Effector CD8-positive, alpha-beta T cell (primary cell): ENCODE measurements around the gene TNPO1.
"Not testable (repeated sequence)": the region's sequence is repeated elsewhere in the genome, so short reads cannot be mapped to it uniquely, and the experiment has no call there.

ENCODE experiments used
- DNase-seq: peaks from one replicate; lab custom pipeline; 2025; lab: John Stamatoyannopoulos, UW

Gene TNPO1

DNA sequence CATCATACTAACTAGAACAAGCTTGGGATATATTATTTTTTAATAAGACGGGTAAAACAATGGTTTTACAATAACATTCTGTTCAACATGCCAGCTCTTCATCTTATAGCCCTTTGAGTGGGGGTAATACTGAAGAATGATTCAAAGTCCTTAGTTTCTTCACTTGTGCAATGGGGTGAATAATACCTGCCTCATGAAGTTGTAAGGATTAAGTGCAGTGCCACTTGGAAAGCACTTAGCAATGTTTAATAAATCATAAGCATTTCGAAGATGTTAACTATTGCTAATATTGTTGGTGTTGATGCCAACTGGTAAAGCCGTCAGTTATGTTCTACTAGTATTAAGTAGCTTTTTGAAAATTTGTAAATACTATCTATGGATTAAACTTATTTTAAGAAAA, 38.0 kb downstream of the TNPO1 start:
- DNase-seq: no peak

DNA sequence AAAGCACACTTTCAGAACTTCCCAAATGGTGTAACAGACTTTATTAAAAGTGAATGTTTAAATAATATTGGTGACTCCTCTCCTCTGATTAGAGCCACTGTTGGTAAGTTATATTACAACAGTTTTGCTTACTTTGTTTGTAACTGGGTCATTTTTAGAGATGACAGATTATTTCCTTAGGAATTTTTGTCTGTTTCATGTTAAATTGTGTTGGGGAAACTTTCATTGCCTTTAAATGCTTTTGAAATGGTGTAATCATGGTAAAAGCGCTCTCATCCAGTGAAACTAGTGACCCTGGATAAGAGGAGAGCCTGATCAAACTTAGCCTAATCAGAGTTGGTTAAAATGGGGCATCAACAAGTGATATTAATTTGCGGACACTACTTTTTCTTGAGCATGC, 39.4 kb downstream of the TNPO1 start:
- DNase-seq: no peak

DNA sequence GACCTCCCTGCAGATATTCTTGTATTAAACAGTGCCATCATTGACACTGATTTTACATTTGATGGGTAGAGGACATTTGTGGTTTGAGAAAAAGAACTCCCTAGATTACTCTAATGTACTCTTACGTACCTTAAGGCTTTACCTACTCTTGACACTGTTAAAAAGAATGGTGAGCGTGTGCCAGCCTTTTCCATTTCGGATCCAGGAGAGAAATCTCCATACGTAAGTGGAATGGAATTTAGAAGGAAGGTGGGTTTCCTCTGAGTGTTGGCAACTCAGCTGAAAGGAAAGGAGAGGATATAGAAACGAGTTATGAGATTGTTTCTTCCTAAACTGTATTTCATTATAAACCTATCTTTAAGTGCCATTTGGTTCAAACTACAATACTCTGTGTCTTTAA, 40.9 kb downstream of the TNPO1 start:
- no peak for DNase-seq

DNA sequence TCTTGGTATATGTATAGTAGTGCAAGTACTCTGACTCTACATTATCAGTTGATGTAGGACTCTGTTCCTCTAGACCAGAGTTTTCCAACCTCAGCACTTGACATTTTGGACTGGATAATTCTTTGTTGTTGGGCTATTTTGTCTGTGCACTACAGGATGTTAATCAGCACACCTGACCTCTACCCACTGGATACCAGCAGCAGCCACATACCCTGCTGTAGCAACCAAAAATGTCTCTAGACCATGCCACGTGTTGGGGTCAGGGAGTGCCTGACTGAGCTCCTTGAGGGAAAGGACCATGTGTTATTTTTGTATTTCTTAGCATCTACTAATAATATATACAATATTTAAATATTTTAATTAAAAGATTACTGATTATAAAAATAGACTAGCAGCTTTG, 42.7 kb downstream of the TNPO1 start:
- no peak for DNase-seq

DNA sequence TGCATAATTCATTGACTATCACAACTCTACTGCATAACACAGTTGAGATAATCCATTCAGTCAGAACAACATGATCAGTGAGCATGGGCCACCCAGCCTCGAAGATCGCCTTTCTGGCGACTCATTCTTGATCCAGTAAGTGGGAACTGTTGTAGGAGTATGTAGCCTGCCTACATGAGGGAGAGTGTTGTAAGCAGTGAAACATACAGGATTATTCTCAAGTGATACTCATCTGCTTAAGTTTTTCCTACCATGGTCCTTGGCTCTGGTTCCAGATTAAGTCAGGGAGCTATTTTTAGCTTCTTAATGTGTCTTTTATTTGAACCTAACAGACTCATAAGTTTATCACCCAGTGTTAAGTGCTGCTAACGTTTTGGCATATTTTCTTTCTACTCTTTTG, 44.0 kb downstream of the TNPO1 start:
- DNase-seq: no peak

DNA sequence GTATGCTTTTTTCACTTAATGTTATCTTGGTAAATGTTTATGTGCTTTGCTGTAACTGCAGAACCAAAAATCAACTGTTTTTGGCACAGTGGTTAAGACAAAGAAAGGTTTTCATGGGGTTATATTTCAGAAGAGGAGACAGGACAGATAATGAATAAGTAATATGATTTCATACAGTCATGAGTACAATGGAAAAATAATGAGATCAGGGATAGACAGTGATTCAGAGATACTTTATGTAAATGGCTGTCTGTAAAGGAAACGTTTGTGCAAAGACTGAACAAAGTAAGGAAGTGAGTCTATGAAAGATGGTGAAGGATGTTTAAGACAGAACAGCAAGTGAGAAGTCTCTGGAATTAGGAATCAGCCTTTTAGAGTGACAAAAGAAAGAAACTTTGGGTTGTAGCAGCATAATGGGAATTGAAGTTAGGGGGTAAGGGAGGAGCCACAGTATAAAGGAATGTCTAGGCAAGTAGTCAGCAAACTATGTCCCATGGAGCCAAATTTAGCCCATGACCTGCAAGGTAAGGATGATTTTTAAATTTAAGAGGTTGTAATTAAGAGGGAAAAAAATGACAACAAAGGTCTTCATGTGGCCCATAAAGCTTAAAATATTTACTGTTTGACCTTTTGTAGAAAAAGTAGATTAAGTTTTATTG, 55.0 kb downstream of the TNPO1 start:
- DNase-seq: no peak

DNA sequence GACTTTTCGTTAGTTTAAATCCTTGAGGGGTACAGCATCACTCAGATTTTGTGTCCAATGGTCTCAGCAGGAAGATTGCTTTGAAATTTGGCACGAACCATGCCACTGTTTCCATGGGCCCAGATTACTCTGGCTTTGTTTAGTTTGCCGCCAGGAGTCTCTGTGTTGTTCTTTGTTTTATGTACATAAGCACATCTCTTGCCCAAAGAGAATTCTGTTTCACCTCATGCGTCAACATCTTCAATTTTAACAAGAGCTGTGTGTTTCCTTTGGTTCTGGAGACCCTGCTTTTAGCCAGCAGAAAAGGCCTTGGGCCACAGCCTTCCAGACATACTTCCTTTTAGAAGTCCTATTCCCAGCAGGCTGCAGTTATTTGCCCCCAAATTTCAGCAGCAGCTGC, 62.4 kb downstream of the TNPO1 start:
- DNase-seq: no peak

DNA sequence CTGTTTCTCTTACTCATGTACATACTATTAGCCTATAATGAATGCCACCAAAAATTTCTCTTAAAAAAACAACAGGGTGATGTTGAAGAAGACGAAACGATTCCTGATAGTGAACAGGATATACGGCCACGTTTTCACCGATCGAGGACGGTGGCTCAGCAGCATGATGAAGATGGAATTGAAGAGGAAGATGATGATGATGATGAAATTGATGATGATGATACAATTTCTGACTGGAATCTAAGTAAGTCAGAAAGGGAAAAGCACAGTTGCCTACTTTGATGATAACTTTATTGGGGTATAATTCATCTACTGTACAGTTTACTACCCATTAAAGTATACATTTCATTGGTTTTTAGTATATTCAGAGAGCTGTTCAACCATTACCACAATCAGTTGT, 66.5 kb downstream of the TNPO1 start:
- no peak for DNase-seq

DNA sequence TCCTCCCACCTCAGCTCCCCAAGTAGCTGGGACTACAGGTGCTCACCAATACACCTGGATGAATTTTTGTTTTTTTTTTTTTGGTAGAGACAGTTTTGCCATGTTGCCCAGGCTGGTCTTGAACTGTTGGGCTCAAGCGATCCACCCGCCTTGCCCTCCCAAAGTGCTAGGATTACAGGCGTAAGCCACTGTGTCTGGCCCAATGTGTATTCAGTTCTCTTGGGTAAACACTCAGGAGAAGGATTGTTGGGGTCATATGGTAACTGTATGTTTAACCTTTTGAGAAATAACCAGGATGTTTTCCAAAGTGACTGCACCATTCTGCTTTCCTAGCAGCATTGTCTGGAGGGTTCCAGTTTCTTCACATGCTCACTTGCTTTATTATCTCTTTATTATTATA, 67.4 kb downstream of the TNPO1 start:
- DNase-seq: no peak

DNA sequence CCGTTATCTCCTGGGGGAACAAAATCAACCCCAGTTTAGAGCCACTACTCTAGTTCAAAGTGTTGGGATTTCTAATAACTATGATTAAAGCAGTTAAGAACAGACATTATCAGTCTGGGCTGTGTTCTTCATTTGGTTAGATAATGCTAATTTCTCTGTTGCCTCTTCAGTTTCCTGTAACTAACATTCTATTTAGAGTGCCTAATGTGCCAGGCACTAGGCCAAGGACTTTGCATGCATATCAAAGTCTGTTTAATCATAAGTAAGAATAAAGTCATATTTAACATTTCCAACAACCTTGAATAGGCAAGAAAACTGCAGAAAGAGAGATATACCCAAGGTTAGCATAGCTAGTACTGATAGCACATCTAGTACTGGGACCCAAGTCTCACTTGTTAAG, 68.4 kb downstream of the TNPO1 start:
- no peak for DNase-seq

DNA sequence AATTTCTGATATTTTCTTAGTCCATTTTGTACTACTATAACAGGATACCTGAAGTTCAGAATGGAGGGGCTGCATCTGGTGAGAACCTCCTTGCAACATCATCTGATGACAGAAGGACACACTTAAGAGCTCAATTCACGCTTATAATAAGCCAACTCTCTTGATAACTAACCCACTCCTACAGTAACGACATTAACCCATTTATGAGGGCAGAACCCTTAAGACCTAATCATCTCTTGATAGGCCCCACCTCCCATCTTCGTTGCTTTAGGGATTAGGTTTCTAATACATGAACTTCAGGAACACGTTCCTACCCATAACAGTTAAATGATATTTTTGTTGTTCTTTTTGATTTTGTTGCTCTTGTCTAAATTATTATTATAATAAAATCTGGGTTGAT, 69.4 kb downstream of the TNPO1 start:
- no peak for DNase-seq

DNA sequence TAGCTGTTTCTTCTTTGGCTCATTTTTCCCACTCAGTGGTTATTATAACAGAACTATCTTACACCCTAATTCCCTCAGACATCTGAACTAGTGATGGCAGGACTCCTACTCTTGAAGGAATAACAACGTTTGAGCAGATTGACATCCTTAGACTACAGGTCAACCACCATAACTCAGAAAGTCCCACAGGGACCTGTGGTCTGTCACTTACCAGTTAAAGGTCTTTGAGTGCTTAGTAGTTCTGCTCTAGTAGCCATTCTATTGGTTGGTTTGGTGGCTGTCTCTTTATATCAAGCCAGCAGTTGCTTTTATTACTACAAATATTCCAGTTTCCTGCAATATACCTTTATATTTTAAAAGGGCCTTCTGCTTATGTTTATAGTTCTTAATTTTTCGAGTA, 72.1 kb downstream of the TNPO1 start:
- no peak for DNase-seq

DNA sequence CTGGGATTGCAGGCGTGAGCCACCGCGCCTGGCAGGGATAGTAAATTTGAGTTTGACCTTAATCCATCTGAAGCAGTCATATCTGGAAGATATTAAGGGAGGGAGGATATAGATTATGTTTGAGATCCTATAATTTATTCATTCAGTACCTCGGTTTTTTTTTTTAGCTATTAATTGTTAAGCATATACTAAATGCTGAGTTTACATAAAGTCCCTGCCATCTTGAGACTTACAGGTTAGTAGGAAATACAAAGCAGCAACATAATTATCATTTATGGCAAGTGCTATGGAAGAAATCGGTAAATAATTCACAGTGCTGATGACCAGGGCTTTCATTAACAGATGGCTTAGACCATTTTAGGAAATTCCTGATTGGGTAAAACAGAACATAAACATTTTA, 72.9 kb downstream of the TNPO1 start:
- DNase-seq: no peak

DNA sequence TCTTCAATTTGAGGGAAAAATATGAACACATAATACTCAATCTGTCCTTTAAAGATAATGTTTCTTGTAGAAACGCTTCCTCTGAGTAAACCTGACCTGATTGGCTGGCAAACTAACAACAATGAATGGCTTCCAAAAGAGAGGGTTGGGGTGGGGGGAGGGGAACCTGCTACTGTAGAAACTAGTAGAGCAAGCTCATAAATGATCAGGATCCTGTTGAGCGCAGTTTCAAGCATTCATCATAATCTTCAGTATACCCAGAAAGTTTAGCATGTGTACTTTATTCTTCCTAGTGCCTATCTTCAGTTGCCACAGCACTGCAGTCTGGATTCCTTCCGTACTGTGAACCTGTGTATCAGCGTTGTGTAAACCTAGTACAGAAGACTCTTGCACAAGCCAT, 76.4 kb downstream of the TNPO1 start:
- no peak for DNase-seq

DNA sequence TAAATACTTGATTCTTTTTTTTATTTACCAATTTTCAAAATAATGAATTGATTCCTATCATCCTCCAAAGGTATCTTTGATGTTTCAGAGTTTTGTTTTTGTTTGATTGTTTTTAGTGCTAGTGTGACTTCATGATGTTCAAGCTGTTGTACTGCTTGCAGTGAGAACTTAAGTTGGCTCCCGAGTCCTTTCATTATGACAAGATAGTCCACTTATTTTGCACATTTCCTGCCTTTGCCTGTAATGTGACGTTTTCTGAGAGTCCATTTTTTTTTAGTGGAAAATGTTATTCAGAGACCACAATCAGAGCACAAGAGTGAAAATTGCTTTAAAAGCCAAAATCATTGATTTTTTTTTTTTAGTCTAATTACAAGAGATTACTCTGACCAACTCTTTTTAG, 79.3 kb downstream of the TNPO1 start:
- DNase-seq: no peak

DNA sequence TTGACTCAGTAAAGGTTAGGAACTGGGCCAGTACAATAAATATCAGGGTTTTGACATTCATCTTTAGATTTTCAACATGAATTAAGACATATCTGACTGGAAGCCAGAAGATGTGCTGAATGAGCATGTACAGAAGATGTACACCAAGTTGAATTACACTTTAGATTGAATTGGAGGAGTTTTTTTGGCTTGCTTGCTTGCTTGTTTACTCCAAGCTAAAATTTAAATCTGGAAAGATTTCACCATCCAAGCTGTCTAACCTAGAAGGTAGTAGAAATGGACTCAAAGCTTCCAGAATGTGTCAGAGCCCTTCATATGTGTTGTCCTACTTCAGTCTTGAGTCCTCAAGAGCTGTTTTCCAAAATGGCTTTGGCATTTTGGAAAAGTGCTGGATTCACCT, 90.3 kb downstream of the TNPO1 start:
- DNase-seq: no peak

DNA sequence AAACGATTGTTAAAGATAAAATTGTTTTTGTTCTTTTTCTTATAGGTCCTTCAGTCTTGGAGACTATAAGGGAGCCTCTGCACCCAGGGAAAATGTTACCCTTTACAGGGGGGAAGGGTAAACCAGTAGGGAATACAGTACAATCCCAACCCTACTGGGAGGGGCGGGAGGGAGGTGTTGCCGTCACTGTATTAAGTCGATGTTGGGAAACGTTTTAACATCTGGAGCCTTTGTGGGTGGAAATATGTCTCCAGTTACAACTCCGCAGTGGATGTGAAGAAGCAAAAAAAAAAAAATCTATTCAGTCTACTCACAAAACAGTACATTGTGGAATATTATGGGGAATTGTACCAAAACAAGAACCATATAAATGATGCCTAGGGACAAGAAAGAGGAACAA, 92.2 kb downstream of the TNPO1 start:
- DNase-seq: no peak

DNA sequence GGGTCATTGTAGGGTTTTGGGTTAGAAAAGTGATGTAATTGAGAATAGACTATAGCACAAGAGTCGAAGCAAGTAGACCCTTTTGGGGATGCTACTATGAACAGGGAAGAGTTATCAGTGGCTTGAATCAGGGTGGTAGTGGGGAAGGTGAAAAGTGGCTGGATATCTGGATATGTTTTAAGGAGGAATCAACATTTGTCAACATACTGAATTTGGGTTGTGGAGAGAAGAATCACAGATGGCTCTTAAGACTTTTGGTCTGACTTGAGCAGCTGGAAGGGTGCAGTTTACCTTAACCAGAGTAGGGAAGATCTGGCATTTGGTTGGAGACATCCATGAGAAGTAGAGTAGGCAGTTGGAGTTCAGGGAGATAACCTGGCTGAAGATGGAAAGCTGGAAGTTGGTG, 100.9 kb downstream of the TNPO1 start:
- DNase-seq: no peak

DNA sequence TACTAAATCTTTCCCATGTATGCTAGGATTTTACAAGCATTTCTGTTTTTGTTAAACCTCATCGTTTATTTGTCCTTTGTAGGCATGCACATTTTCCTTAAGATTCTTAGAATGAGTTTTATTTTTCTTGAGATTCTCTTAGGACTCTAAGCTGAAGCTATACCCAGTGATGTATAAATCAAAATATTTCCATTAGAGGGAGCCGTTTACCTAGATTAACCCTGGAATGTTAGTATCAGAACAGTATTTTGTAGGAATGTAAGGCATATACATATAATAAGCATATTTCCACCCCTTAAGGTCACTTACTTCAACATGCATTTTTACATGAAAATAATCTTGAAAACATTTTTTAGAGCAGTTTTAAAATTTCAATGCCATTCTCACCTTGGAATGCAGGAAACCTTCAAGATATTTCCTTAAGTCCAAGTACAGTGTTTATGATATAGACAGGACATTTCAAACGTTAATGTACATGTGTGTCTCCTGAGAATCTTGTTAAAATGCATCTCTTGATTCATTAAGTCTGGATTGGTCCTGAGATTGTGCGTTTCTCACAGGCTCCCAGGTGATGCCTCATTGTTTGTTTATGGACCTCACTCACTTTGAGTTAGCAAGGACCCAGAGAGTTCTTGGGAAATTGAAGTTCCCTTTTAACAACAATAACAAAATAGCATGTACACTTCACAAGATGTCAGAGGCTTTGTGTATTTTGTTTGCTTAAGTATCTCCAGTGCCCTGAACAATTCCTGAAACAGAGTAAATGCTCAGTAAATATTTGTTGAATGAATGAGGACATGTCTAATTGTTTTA, 104.4 kb downstream of the TNPO1 start:
- no peak for DNase-seq

DNA sequence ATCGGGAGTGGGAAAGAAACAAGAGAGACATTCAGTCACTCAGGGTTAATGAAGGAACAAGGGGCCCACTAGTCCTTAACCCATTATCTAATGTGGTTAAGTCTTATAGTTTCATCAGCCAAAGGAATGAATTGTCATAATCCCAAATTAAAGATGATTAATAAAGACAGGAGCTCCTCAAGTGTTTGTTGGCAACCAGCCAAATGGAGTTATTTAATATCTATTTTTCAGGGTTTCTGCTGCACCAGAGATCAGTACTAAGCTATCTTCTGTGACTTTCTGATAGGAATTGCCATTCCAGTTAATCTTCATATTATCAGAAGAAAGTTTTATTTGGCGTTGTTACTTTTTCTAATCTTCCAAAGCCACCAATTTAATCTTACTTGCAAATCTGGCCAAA, 105.4 kb downstream of the TNPO1 start:
- no peak for DNase-seq

DNA sequence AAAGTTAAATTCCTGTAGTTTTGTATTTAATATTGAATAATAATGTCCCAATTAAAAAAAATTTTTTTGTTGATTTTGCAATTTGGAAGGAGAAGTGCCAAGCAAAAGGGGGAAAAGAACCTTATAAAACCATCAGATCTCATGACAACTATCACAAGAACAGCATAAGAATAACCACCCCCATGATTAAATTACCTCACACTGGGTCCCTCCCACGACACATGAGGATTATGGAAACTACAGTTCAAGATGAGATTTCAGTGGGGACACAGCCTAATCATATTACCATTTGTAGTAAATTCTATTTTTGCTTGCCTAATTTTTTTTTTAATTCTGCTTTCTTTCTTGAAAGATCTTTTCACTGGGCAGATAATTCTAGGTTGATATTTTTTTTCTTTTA, 106.0 kb downstream of the TNPO1 start:
- no peak for DNase-seq

DNA sequence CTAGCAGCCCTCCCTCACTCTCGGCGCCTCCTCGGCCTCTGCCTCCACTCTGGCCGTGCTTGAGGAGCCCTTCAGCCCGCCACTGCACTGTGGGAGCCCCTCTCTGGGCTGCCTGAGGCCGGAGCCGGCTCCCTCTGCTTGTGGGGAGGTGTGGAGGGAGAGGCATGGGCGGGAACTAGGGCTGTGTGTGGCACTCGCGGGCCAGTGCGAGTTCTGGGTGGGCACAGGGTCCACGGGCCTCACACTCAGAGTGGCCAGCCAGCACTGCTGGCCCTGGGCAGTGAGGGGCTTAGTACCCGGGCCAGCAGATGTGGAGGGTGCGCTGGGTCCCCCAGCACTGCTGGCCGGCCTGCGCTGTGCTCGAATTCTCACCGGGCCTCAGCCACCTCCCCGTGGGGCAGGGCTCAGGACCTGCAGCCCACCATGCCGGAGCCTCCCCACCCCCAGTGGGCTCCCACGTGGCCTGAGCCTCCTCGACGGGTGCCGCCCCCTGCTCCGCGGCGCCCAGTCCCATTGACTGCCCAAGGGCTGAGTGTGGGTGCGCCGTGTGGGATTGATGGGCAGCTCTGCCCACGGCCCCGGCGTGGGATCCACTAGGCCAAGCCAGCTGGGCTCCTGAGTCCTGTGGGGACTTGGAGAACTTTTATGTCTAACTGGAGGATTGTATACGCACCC, 109.0 kb downstream of the TNPO1 start:
- DNase-seq: no peak

DNA sequence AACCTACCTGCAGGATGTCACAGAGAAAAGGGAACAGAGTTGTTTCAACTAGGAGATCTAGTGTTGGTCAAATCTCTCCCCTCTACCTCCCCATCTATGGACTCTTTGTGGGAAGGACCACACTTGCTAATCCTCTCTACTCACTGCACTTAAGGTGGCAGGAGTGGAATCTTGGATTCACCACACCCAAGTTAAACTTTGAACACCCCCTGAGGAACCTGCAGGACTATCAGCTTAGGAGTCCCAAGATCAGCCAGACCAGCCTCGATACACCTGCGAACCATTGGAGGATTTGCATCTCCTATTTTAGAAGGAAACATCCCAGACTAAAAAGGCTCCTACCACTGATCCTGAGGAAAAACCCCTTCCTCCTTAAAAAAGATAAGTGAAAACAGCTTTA, 116.2 kb downstream of the TNPO1 start:
- not testable (repeated sequence) for DNase-seq
